ENCODE results near the gene MAML3.
"Not testable (repeated sequence)": the region's sequence is repeated elsewhere in the genome, so short reads cannot be mapped to it uniquely, and the experiment has no call there.

The MAML3 gene

DNA sequence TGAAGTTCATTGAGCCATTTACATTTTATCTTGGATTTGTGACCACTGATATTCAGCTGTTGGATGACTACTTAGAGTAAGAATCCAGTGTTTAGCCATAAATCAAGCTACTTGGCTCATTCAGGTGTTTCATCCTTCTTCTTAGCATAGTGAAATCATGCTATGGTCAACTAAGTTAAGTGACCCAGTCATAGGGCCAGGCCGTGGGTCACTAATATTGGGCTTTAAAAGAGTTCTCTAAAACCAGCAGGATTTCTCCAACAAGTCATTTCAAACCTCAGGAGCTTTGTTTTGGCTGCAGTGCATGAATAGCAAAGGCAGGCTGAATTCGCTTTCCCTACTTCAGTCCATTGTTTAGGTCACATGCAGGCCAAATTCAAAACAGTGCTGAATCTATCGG is 181.0 kb downstream of the MAML3 start:
- in situ Hi-C loops (cut with MboI; ENCODE audit: low sequenced_read_pairs) = no loop called here

DNA sequence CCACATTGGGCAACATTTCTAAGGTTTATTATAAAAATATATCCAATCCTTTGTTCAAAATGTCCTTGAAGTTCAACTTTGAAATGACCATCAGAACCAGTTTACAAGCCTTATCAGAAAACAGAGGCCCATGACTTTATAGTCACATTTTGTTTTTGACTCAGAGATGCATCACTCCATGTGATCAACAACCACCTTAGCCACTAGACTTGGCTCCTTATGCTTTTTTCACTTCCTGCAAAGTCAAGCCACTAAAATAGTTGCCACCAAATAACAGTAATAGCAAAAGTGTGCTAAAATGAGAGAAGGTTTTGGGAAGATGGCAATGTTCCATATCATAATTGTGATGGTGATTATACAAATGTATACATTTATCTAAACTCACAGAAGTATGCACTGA is 181.7 kb downstream of the MAML3 start:
- in situ Hi-C loops (cut with MboI; ENCODE audit: low sequenced_read_pairs) = no loop called here

DNA sequence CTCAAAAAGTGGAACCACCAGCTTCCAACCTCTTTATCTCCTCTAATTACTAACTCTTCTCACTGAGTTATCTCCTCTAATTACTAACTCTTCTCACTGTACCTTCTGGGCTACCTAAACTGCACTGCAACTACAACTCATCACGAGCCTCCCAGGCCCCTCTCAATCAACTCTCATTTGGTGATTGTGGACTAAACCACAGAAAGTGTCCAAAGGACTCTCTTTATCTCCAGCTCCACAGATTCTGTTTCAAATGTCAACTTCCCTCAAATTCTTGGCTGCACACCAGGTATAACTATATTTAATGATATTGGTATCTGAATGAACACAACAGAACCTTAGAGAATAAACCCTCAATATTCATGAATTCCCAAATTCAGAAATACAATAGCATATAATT is 182.9 kb downstream of the MAML3 start:
- in situ Hi-C loops (cut with MboI; ENCODE audit: low sequenced_read_pairs) = no loop called here

- in situ Hi-C loops (cut with MboI; ENCODE audit: low sequenced_read_pairs) = no loop called here
These were observed 184.2 kb downstream of the MAML3 start for GRCh38 chr4:139969635-139970266.

- in situ Hi-C loops (cut with MboI; ENCODE audit: low sequenced_read_pairs) = no loop called here
These were observed 185.2 kb downstream of the MAML3 start for GRCh38 chr4:139968831-139969230.

DNA sequence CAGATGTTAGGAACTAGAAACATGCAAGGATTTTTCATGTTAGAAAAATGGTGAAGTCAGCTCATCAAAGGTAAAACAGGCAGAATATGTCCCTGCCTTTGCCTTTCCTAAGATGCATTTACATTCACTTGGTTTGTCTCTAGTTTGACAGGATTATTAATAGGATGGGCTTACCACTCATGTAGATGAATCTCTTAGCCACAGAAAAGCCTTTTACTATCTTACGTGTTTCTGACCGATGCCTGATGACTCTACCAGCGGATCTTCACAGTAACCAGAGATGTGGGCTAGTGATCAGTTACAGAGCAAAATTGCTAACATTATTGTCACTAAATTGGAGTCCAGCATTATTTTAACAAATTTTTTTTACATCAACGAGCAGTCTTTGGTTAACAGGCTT is 187.6 kb downstream of the MAML3 start:
- in situ Hi-C loops (cut with MboI; ENCODE audit: low sequenced_read_pairs) = no loop called here

DNA sequence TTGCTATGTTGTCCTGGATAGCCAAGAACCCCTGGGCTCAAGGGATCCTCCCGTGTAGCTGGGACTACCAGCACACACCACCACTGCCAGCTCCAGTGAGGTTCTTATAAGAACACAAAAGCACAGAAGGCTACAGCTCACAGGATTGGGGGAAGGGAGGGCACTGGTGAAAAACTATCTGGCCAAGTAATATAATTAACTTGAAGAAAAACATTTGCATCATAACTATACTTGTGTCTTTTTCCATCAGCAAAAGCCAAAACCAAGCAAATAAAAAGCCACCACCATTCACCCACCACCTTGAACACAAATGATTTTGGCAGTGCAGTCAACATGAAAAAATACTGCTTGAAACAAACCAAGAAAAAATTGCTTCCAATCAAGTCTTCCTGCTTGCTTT is 188.2 kb downstream of the MAML3 start:
- in situ Hi-C loops (cut with MboI; ENCODE audit: low sequenced_read_pairs) = no loop called here

- in situ Hi-C loops (cut with MboI; ENCODE audit: low sequenced_read_pairs) = no loop called here
These were observed 190.3 kb downstream of the MAML3 start for GRCh38 chr4:139963708-139964107.

DNA sequence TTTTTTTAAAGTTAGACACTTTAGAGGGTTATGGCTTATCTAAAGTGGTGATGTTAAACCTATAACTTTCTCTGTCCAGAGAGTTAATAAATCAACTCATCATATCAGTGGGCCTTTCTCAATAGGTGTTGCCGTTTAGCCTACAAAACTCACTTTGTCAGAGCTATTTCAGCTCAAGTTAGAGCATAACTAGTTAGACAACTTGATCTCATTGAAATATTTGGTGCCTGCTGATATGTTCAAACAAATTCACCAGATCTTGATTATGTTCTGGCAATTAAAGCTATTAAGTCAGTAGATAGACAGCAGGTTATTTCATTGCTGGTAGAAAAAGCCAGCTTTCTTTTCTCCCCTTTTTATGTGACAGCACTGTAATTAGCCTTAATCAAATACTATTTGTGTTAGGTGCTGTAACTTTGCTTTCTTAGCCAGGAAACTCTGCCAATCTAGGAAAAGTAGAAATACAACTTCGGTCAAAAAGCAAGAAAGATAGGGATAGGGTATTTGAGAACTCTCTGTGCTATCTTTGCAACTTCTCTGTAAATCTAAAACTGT is 191.8 kb downstream of the MAML3 start:
- in situ Hi-C loops (cut with MboI; ENCODE audit: low sequenced_read_pairs) = no loop called here

DNA sequence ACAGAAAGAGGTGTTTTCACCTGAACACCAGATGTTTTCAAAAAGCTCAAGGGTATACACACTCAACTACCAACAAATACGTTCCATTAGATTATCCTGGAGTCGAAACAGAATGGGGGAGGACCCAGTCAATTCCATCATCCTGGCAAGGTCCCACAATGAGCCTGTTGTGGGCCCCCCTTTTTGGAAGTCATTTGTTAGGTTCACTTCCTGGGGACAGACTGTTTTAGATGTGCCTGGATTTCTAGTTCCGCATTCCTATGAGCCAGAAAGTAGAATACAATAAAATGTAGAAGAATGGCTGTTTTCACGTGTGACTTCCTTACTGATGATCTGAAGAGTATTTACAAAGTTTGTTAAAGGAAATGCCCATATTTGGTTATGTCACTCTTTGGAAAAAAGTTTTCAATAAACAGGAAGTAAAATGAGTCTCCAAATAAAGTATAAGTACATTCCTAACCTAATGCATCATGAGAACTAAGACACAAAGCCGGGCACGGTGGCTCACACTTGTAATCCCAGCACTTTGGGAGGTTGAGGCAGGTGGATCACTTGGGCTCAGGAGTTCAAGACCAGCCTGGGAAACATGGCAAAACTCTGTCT is 192.5 kb downstream of the MAML3 start:
- in situ Hi-C loops (cut with MboI; ENCODE audit: low sequenced_read_pairs) = no loop called here

- in situ Hi-C loops (cut with MboI; ENCODE audit: low sequenced_read_pairs) = no loop called here
These were observed 194.6 kb downstream of the MAML3 start for GRCh38 chr4:139959396-139959795.

DNA sequence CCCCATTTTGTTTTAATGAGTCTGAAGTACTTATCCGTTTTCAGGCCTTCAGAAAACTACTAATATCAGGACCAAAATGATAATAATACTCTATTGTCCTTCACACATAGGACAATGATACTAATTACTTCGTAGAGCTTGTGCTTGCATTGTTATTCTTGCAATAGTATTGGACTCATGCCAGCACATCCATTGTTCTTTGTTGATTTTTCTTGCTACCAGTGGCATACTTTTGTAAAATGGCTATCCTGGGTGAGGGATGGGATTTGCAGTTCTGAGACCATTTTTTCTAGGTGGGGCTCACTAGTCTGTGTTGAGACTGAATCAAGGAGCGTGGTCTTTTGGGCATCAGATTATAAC is 195.3 kb downstream of the MAML3 start:
- in situ Hi-C loops (cut with MboI; ENCODE audit: low sequenced_read_pairs) = no loop called here

GRCh38 chr4:139957986-139958738 is 195.8 kb downstream of the MAML3 start:
- in situ Hi-C loops (cut with MboI; ENCODE audit: low sequenced_read_pairs) = no loop called here

DNA sequence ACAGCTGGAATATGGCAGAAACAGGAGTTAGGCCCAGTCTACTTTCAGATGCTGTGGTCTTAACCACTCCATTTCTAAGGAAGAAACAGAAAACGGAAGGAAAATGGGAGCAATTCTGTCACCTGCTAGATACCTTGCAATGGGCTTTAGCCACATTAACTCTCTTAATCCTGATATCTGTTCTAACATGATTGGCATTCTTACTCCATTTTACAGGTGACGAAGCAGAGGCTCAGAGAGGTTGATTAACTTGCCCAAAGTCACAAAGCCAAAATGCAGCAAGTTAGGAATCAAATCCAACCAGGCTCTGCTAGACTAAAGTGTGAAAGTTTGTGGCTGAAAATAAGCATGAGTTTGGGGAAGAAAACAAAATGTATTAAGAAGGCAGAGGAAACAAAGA is 196.9 kb downstream of the MAML3 start:
- in situ Hi-C loops (cut with MboI; ENCODE audit: low sequenced_read_pairs) = no loop called here

DNA sequence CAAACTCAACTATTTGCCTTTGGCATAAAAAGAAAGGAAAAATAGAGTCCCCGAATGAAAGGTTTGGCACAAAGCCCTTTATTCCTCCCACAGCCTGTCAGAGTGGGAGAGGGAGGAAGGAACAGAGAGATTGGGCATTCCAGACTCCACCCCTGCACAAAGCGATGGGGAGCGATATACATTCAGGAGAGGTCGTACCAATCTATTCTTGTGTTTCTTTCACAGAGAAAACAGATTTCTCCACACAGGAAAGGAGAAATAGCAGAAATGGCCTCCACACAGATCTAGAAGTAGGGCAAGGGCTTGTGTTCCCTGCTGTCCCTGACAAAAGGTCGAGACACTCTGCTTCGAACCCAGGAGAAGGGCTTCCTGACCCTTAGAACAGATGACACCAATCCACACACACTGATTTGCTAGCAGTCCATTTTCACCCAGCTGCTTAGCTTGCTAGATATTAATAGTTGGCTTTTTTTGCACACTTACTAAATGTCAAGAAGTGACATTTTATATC is 197.4 kb downstream of the MAML3 start:
- in situ Hi-C loops (cut with MboI; ENCODE audit: low sequenced_read_pairs) = no loop called here

GRCh38 chr4:139955600-139955999 is 198.4 kb downstream of the MAML3 start:
- in situ Hi-C loops (cut with MboI; ENCODE audit: low sequenced_read_pairs) = no loop called here

DNA sequence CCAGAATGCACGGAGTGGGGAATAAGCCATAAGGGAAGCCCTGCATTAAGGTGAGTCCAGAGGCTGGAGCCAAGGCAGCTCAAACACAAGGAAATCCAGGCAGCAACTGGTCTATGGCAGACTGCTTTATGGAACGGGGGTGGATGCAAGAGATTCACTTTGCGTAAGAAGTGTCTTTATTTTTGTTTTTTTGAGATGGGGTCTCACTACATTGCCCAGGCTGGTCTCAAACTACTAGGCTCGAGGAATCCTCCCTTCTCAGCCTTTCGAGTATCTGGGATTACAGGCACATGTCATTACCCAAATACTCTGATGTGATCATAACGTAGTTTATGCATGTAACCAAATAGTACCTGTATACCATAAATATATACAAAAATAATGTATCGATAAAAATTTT is 199.5 kb downstream of the MAML3 start:
- in situ Hi-C loops (cut with MboI; ENCODE audit: low sequenced_read_pairs) = no loop called here

- in situ Hi-C loops (cut with MboI; ENCODE audit: low sequenced_read_pairs) = no loop called here
These were observed 203.0 kb downstream of the MAML3 start for GRCh38 chr4:139951021-139951420.

DNA sequence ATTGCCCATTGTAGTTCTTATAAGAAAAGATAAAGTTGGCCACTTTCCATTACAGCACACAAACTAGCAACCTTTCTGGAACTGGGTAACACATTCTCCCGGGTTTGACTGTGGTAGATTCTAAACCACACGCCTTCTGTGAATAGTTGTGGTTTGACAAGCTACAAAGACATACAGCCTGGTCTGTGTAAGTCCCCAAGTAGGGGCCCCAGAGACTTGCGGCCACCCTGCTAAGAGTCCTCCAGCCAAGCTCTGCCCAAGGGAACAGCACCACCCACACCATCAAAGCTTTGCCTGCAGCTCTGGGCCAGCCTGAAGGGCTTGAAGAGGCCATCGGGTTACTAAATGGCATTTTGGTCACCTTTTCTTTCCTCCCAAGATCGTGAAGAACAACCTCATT is 203.4 kb downstream of the MAML3 start:
- in situ Hi-C loops (cut with MboI; ENCODE audit: low sequenced_read_pairs) = no loop called here

DNA sequence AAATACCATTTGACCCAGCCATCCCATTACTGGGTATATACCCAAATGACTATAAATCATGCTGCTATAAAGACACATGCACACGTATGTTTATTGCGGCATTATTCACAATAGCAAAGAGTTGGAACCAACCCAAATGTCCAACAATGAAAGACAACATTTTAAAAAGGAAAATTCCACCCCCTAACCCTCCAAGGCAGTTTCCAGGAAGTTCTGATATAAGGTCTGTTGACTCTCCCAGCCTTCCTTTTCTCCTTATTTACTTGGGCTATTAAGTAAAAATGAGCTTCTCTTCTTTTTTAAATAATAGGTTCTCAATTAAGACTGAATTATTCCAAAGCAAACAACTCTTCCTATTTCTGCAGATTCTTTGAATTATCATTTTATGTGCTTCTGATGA is 209.1 kb downstream of the MAML3 start:
- in situ Hi-C loops (cut with MboI; ENCODE audit: low sequenced_read_pairs) = not testable (repeated sequence)

DNA sequence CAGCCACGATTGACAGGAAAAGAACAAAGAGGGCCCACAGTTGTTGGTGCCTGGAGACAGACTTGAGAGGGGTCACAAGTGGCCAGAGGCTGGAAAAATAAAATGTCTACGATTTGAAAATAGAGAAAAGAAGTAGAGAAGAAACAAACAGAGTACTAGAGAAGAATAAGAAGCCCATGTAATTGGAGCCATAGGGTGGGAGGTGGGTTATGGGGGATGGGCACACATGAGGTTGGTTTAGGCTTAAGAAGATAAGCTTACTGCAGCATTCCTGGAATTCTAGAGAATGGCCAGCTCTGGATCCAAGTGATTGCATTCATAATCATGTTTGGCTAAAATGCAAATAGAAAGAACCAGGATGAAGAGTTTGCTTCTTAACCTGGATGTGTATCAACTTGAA is 210.7 kb downstream of the MAML3 start:
- in situ Hi-C loops (cut with MboI; ENCODE audit: low sequenced_read_pairs) = no loop called here

DNA sequence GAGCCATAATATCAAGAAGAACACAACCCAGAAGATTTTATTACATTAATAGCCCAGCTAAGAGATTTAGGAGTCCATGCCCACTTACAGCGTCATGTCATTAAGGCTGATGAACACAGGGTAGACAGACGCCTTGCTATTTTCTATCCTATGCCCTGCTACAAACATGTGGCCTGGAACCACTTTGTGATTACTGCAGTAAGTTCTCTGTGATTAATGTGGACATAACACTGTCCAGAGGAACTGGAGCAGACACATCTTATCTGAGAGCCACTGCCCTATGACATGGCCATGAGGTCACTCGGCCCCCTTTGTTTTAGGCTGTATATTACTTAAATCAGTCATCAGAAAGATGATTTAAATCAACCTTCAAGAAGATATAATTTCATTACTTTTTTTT is 211.7 kb downstream of the MAML3 start:
- in situ Hi-C loops (cut with MboI; ENCODE audit: low sequenced_read_pairs) = no loop called here

Measured in HL-60/S4 (cell line).